SK-N-SH (cell line): ENCODE results near the gene MEF2B. TPM values are rescaled to one million over a fixed set of nuclear protein-coding genes. Genes with fewer than 3 reads are reported as not detected.

Experiments used
- CTCF ChIA-PET: fragments of 300-600, 350-600 bp; formaldehyde crosslinking; extraction: SDS; loops from one replicate; lab custom pipeline; 2021; lab: Yijun Ruan, JAX
- POLR2A ChIA-PET: fragments of 350-600 bp; sonication (Branson Sonifier 250); formaldehyde crosslinking; extraction: SDS; loops from one replicate; lab custom pipeline; 2020; ENCODE audit warnings: antibody characterized with exemption, inconsistent platforms; lab: Yijun Ruan, JAX
- DNase-seq: peaks from one replicate; pipeline ENCODE4 v3.0.0; 2012
- H2AFZ ChIP-seq: fragments of 200-600 bp; sonication (generic); 2 replicates; pipeline ENCODE4 v1.8.1; 2016; ENCODE audit warnings: antibody characterized with exemption, mild to moderate bottlenecking, low read depth
- H3F3A ChIP-seq: fragments of 200-600 bp; sonication (generic); replicated peaks from 2 replicates; pipeline ENCODE3; 2016; ENCODE audit warnings: antibody characterized with exemption, mild to moderate bottlenecking; ENCODE audit not compliant: insufficient read depth
- H3K27ac ChIP-seq, 2 experiments: fragments of 200-500 bp in 1 of 2; fragments of 200-600 bp in 1 of 2; sonication (Bioruptor generic) in 1 of 2; sonication (generic), shearing (Covaris generic) in 1 of 2; 2 replicates each; pipeline versions ENCODE4 v1.5.1 to v1.6.1; 2014 to 2016; ENCODE audit warnings: low read depth in 2 of 2, inconsistent platforms in 1 of 2, low read length in 1 of 2, mild to moderate bottlenecking in 1 of 2, mixed read lengths in 1 of 2
- H3K27me3 ChIP-seq: fragments of 200-600 bp; sonication (generic), shearing (Covaris generic); 2 replicates; pipeline ENCODE4 v1.6.1; 2016; ENCODE audit warnings: mixed run types; ENCODE audit not compliant: insufficient read depth
- H3K36me3 ChIP-seq, 2 experiments: fragments of 200-500 bp in 1 of 2; fragments of 200-600 bp in 1 of 2; sonication (Bioruptor generic) in 1 of 2; sonication (generic) in 1 of 2; replicated peaks in 1 of 2; 2 replicates each; pipeline versions ENCODE3 to v1.5.1; 2014 to 2016; ENCODE audit warnings: low read length in 1 of 2, mild to moderate bottlenecking in 1 of 2; ENCODE audit not compliant: insufficient read depth in 2 of 2, control insufficient read depth in 1 of 2
- H3K4me1 ChIP-seq, 2 experiments: fragments of 200-500 bp in 1 of 2; fragments of 200-600 bp in 1 of 2; sonication (Bioruptor generic) in 1 of 2; sonication (generic), shearing (Covaris generic) in 1 of 2; 2 replicates each; pipeline versions ENCODE4 v1.5.1 to v1.6.1; 2014 to 2016; ENCODE audit warnings: low read depth in 1 of 2, low read length in 1 of 2, mixed run types in 1 of 2; ENCODE audit not compliant: insufficient read depth in 2 of 2, control insufficient read depth in 1 of 2
- H3K4me2 ChIP-seq: fragments of 200-600 bp; sonication (generic), shearing (Covaris generic); 2 replicates; pipeline ENCODE4 v1.6.1; 2017; ENCODE audit warnings: mixed run types
- H3K4me3 ChIP-seq, 2 experiments: fragments of 200-500 bp in 1 of 2; fragments of 200-600 bp in 1 of 2; sonication (Bioruptor generic) in 1 of 2; sonication (generic), shearing (Covaris generic) in 1 of 2; 2 replicates each; pipeline versions ENCODE4 v1.5.1 to v1.8.1; 2014 to 2016; ENCODE audit warnings: low read depth in 2 of 2, inconsistent platforms in 1 of 2, low read length in 1 of 2, mild to moderate bottlenecking in 1 of 2, mixed read lengths in 1 of 2, moderate library complexity in 1 of 2
- H3K79me2 ChIP-seq: fragments of 200-600 bp; sonication (generic); 2 replicates; pipeline ENCODE4 v1.8.1; 2017; ENCODE audit warnings: mild to moderate bottlenecking; ENCODE audit not compliant: insufficient read depth
- H3K9ac ChIP-seq: fragments of 200-600 bp; sonication (generic); 2 replicates; pipeline ENCODE4 v1.6.1; 2017; ENCODE audit warnings: mixed run types
- H3K9me2 ChIP-seq: fragments of 200-600 bp; sonication (generic); 2 replicates; pipeline ENCODE4 v1.6.1; 2017; ENCODE audit warnings: mixed run types
- H3K9me3 ChIP-seq: fragments of 200-600 bp; sonication (generic); 2 replicates; pipeline ENCODE4 v1.6.1; 2017; ENCODE audit warnings: mixed run types, mild to moderate bottlenecking, moderate library complexity
- H4K20me1 ChIP-seq: fragments of 200-600 bp; sonication (generic); 2 replicates; pipeline ENCODE4 v1.6.1; 2017; ENCODE audit warnings: mild to moderate bottlenecking, mixed run types; ENCODE audit not compliant: insufficient read depth
- ELF1 ChIP-seq: IDR thresholded peaks from 2 replicates; pipeline ENCODE4 v1.4.0; 2012
- GABPA ChIP-seq: IDR thresholded peaks from 2 replicates; pipeline ENCODE4 v1.4.0; 2012; ENCODE audit warnings: low read depth, mild to moderate bottlenecking
- JUND ChIP-seq: IDR thresholded peaks from 2 replicates; pipeline ENCODE4 v1.4.0; 2012
- NFIC ChIP-seq: IDR thresholded peaks from 2 replicates; pipeline ENCODE4 v1.4.0; 2012; ENCODE audit warnings: borderline replicate concordance
- NRF1 ChIP-seq: IDR thresholded peaks from 2 replicates; pipeline ENCODE4 v1.6.1; 2012; ENCODE audit warnings: low read depth, mild to moderate bottlenecking, low read length
- POLR2AphosphoS5 ChIP-seq: IDR thresholded peaks from 2 replicates; pipeline ENCODE4 v1.6.1; 2012; ENCODE audit warnings: low read depth, low read length
- RXRA ChIP-seq: IDR thresholded peaks from 2 replicates; pipeline ENCODE4 v1.4.0; 2012; ENCODE audit warnings: low read depth, mild to moderate bottlenecking, borderline replicate concordance
- SIN3A ChIP-seq: IDR thresholded peaks from 2 replicates; pipeline ENCODE4 v1.6.1; 2012; ENCODE audit warnings: low read depth, mild to moderate bottlenecking, low read length, moderate library complexity, borderline replicate concordance
- SMC3 ChIP-seq: IDR thresholded peaks from 2 replicates; pipeline ENCODE4 v1.6.1; 2012; ENCODE audit warnings: low read depth, low read length, improper control_type of control experiment
- TEAD4 ChIP-seq: IDR thresholded peaks from 2 replicates; pipeline ENCODE4 v1.4.0; 2012; ENCODE audit warnings: mild to moderate bottlenecking, borderline replicate concordance; ENCODE audit not compliant: insufficient read depth
- WGBS: methylation state at CpG from one replicate; pipeline ENCODE4 v1.1.6; 2017; ENCODE audit warnings: low lambda C conversion rate; 5-methylcytosine and 5-hydroxymethylcytosine counted together
- polyA plus RNA-seq, 3 experiments: library from polyadenylated mRNA; depleted of rRNA; stranded (reverse); fragments of >200 nt; gene quantifications; 2 replicates each; pipeline ENCODE4 v1.2.3, GENCODE V29; 2012
- TF ChIP-seq, protein P1 (sequence below): fragments of 150-350 bp; IDR thresholded peaks from 2 replicates; pipeline ENCODE4 v1.6.1; 2017; ENCODE audit warnings: antibody characterized with exemption, low read length, low read depth, borderline replicate concordance
- TF ChIP-seq, protein P2 (sequence below): IDR thresholded peaks from 2 replicates; pipeline ENCODE4 v1.6.1; 2012; ENCODE audit warnings: mild to moderate bottlenecking, low read depth, low read length, moderate library complexity
- TF ChIP-seq, protein P3 (sequence below): fragments of 200-600 bp; sonication (generic); IDR thresholded peaks from 2 replicates; pipeline ENCODE4 v1.6.1; 2017; ENCODE audit warnings: antibody characterized with exemption, mild to moderate bottlenecking, moderate library complexity

The MEF2B gene
- polyA plus RNA-seq, 1 of the 3 experiments (the other 2 are of a cell fraction), result 1.0 TPM

DNA sequence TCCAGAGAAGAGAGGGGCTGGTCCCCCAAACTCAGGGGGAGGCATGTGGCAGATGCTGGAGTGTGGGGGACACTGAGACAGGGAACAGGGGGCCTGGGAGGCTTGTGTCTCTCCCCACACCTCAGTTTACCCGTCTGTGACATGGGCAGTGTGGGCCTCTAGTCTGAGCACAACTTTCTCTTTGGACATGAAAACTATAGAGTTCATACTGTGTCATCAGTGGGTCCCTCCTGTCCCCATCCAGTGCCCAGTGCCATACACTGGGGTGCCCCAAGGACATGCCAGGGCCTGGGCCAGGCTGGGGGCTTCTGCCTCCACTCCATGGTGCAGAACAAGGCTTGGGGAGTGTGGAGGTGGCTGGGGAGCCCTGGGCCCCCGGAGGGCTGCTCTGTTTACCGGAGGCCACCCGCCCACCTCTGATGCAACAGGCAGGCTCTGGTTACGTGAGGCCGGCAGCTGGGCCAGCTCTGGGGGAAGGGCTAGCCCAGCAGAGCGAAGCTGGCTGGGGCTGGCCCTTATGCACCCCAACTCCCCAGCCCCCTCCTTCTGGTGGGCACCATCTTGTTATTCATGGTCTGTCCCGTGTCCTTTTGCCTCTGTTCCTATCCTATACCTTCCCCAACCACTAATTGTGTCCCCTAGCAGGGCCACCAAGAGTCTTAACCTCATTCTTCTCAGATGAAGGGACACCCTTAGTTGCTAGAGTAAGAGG, 1.9 kb upstream of the MEF2B start:
- H3K27ac ChIP-seq, result no peak overlapping the region
- 90% methylated on average over 5 of the region's 8 CpGs for WGBS
- POLR2A ChIA-PET, result no interaction called here
- no peaks in the 10 kb centered on the region for H3K27me3 ChIP-seq
- TF ChIP-seq NFIC (no peak), SIN3A (no peak), SMC3 (no peak), GABPA (no peak), NRF1 (no peak), ELF1 (no peak), POLR2AphosphoS5 (no peak), TEAD4 (no peak), JUND (no peak), RXRA (no peak)
- TF ChIP-seq, protein P1, sequence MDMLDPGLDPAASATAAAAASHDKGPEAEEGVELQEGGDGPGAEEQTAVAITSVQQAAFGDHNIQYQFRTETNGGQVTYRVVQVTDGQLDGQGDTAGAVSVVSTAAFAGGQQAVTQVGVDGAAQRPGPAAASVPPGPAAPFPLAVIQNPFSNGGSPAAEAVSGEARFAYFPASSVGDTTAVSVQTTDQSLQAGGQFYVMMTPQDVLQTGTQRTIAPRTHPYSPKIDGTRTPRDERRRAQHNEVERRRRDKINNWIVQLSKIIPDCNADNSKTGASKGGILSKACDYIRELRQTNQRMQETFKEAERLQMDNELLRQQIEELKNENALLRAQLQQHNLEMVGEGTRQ, result no peak
- TF ChIP-seq, protein P2, sequence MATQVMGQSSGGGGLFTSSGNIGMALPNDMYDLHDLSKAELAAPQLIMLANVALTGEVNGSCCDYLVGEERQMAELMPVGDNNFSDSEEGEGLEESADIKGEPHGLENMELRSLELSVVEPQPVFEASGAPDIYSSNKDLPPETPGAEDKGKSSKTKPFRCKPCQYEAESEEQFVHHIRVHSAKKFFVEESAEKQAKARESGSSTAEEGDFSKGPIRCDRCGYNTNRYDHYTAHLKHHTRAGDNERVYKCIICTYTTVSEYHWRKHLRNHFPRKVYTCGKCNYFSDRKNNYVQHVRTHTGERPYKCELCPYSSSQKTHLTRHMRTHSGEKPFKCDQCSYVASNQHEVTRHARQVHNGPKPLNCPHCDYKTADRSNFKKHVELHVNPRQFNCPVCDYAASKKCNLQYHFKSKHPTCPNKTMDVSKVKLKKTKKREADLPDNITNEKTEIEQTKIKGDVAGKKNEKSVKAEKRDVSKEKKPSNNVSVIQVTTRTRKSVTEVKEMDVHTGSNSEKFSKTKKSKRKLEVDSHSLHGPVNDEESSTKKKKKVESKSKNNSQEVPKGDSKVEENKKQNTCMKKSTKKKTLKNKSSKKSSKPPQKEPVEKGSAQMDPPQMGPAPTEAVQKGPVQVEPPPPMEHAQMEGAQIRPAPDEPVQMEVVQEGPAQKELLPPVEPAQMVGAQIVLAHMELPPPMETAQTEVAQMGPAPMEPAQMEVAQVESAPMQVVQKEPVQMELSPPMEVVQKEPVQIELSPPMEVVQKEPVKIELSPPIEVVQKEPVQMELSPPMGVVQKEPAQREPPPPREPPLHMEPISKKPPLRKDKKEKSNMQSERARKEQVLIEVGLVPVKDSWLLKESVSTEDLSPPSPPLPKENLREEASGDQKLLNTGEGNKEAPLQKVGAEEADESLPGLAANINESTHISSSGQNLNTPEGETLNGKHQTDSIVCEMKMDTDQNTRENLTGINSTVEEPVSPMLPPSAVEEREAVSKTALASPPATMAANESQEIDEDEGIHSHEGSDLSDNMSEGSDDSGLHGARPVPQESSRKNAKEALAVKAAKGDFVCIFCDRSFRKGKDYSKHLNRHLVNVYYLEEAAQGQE, result no peak
- TF ChIP-seq, protein P3, sequence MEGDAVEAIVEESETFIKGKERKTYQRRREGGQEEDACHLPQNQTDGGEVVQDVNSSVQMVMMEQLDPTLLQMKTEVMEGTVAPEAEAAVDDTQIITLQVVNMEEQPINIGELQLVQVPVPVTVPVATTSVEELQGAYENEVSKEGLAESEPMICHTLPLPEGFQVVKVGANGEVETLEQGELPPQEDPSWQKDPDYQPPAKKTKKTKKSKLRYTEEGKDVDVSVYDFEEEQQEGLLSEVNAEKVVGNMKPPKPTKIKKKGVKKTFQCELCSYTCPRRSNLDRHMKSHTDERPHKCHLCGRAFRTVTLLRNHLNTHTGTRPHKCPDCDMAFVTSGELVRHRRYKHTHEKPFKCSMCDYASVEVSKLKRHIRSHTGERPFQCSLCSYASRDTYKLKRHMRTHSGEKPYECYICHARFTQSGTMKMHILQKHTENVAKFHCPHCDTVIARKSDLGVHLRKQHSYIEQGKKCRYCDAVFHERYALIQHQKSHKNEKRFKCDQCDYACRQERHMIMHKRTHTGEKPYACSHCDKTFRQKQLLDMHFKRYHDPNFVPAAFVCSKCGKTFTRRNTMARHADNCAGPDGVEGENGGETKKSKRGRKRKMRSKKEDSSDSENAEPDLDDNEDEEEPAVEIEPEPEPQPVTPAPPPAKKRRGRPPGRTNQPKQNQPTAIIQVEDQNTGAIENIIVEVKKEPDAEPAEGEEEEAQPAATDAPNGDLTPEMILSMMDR, result no peak
- TF ChIP-seq, all 33 proteins: peak for 0
- Histone ChIP-seq H3K36me3 (no peaks in the 10 kb centered on the region), H3K9ac (no peak overlapping the region), H3K4me2 (no peak overlapping the region), H3K4me3 (no peak overlapping the region), H3F3A (no peaks in the 10 kb centered on the region), H3K4me1 (peaks cover 0 to 2% of the 10 kb centered on the region in 2 experiments; a peak in 2 of 4 replicates), H3K9me2 (no peaks in the 10 kb centered on the region), H3K79me2 (no peaks in the 10 kb centered on the region), H3K9me3 (no peaks in the 10 kb centered on the region), H4K20me1 (no peaks in the 10 kb centered on the region), H2AFZ (no peak overlapping the region)
- no peak for DNase-seq
- CTCF ChIA-PET, result interaction anchor here (10.6 kb wide), 1 partner anchor 24 kb away, joined by 99 read pairs; no protein-coding TSS in a partner anchor
